Activated CD8-positive, alpha-beta T cell treated with anti-CD3 and anti-CD28 coated beads, Interleukin-2, amount 10 ng/mL, durations not matched to agents 7 days and 5 days (primary cell): ENCODE measurements around the gene CCR5. TPM values are rescaled to one million over a fixed set of nuclear protein-coding genes. Genes with fewer than 3 reads are reported as not detected.

Experiments
- ATAC-seq: fragments of 150-1000 bp; cut with Tn5 transposase; one replicate; pipeline ENCODE4 v1.10.0; 2021; ENCODE audit warnings: moderate library complexity
- CTCF ChIA-PET: fragments of 350-600 bp; sonication (Branson Sonifier 250); formaldehyde crosslinking; loops from one replicate; lab custom pipeline; 2021; ENCODE audit warnings: antibody characterized with exemption; lab: Charles Lee
- POLR2A ChIA-PET: fragments of 350-600 bp; sonication (Branson Sonifier 250); formaldehyde crosslinking; loops from one replicate; lab custom pipeline; 2021; ENCODE audit warnings: antibody characterized with exemption; lab: Charles Lee
- DNase-seq: peaks from one replicate; pipeline ENCODE4 v3.0.0-alpha.2; 2020
- H3K27ac Mint-ChIP-seq: one replicate; pipeline ENCODE4 v1.8.0; 2021; ENCODE audit warnings: mild to moderate bottlenecking, mixed read lengths
- H3K27me3 Mint-ChIP-seq: one replicate; pipeline ENCODE4 v1.8.0; 2021; ENCODE audit warnings: low read depth, mixed read lengths
- H3K36me3 Mint-ChIP-seq: one replicate; pipeline ENCODE4 v1.8.0; 2021; ENCODE audit warnings: low read depth, mixed read lengths
- H3K4me1 Mint-ChIP-seq: one replicate; pipeline ENCODE4 v1.8.0; 2021; ENCODE audit warnings: low read depth, mixed read lengths
- H3K4me3 Mint-ChIP-seq: one replicate; pipeline ENCODE4 v1.8.0; 2021; ENCODE audit warnings: mild to moderate bottlenecking, mixed read lengths
- H3K9me3 Mint-ChIP-seq: one replicate; pipeline ENCODE4 v1.8.0; 2022; ENCODE audit warnings: mixed read lengths; ENCODE audit not compliant: insufficient read depth
- total RNA-seq, 2 experiments: library from RNA; stranded (reverse); gene quantifications; one replicate each; pipeline ENCODE4 v1.2.3, GENCODE V29; 2021

Gene CCR5
- total RNA-seq, 2 experiments from 2014 or later: 38.4 to 38.8 TPM

DNA sequence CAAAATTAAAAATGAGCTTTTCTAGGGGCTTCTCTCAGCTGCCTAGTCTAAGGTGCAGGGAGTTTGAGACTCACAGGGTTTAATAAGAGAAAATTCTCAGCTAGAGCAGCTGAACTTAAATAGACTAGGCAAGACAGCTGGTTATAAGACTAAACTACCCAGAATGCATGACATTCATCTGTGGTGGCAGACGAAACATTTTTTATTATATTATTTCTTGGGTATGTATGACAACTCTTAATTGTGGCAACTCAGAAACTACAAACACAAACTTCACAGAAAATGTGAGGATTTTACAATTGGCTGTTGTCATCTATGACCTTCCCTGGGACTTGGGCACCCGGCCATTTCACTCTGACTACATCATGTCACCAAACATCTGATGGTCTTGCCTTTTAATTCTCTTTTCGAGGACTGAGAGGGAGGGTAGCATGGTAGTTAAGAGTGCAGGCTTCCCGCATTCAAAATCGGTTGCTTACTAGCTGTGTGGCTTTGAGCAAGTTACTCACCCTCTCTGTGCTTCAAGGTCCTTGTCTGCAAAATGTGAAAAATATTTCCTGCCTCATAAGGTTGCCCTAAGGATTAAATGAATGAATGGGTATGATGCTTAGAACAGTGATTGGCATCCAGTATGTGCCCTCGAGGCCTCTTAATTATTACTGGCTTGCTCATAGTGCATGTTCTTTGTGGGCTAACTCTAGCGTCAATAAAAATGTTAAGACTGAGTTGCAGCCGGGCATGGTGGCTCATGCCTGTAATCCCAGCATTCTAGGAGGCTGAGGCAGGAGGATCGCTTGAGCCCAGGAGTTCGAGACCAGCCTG is 984 bp downstream of the CCR5 start:
- Mint-ChIP-seq H3K9me3 (no peaks in the 10 kb centered on the region), H3K4me1 (peaks cover 88% of the 10 kb centered on the region), H3K36me3 (peaks cover 48% of the 10 kb centered on the region), H3K4me3 (peak overlapping the region; percentile 77), H3K27me3 (no peaks in the 10 kb centered on the region), H3K27ac (peak overlapping the region; percentile 81)
- POLR2A ChIA-PET: interaction anchor here (0.7 to 6.0 kb wide), 16 partner anchors 12 to 286 kb away, joined by 3 to 63 read pairs (median 5); partner anchors contain the start of gene CCR1
- no peak for ATAC-seq
- CTCF ChIA-PET: interaction anchor here (0.8 to 13.5 kb wide), 50 partner anchors 9 to 611 kb away, joined by 3 to 371 read pairs (median 5); partner anchors contain the start of genes CCR1, CCR2, CCR5AS and CCRL2
- DNase-seq: no peak

DNA sequence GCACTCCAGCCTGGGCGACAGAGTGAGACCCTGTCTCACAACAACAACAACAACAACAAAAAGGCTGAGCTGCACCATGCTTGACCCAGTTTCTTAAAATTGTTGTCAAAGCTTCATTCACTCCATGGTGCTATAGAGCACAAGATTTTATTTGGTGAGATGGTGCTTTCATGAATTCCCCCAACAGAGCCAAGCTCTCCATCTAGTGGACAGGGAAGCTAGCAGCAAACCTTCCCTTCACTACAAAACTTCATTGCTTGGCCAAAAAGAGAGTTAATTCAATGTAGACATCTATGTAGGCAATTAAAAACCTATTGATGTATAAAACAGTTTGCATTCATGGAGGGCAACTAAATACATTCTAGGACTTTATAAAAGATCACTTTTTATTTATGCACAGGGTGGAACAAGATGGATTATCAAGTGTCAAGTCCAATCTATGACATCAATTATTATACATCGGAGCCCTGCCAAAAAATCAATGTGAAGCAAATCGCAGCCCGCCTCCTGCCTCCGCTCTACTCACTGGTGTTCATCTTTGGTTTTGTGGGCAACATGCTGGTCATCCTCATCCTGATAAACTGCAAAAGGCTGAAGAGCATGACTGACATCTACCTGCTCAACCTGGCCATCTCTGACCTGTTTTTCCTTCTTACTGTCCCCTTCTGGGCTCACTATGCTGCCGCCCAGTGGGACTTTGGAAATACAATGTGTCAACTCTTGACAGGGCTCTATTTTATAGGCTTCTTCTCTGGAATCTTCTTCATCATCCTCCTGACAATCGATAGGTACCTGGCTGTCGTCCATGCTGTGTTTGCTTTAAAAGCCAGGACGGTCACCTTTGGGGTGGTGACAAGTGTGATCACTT is 2.0 kb downstream of the CCR5 start:
- POLR2A ChIA-PET: interaction anchor here (0.7 to 6.0 kb wide), 11 partner anchors 19 to 287 kb away, joined by 3 to 63 read pairs (median 4); partner anchors contain the start of gene CCR1
- Mint-ChIP-seq H3K27me3 (no peaks in the 10 kb centered on the region), H3K4me1 (peaks cover 92% of the 10 kb centered on the region), H3K4me3 (peak overlapping the region; percentile 77), H3K36me3 (peaks cover 54% of the 10 kb centered on the region), H3K27ac (peak overlapping the region; percentile 73), H3K9me3 (no peaks in the 10 kb centered on the region)
- CTCF ChIA-PET: interaction anchor here (0.8 to 13.5 kb wide), 45 partner anchors 8 to 612 kb away, joined by 3 to 371 read pairs (median 5); partner anchors contain the start of genes CCR1, CCR2, CCR5AS and CCRL2
- DNase-seq: peak; percentile 68
- peak; percentile 33 for ATAC-seq

DNA sequence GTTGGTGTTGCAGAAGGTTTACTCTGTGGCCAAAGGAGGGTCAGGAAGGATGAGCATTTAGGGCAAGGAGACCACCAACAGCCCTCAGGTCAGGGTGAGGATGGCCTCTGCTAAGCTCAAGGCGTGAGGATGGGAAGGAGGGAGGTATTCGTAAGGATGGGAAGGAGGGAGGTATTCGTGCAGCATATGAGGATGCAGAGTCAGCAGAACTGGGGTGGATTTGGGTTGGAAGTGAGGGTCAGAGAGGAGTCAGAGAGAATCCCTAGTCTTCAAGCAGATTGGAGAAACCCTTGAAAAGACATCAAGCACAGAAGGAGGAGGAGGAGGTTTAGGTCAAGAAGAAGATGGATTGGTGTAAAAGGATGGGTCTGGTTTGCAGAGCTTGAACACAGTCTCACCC is 4.0 kb downstream of the CCR5 start:
- Mint-ChIP-seq H3K36me3 (peaks cover 54% of the 10 kb centered on the region), H3K4me1 (peaks cover 82% of the 10 kb centered on the region), H3K9me3 (no peaks in the 10 kb centered on the region), H3K27ac (peak overlapping the region; percentile 69), H3K4me3 (peak overlapping the region; percentile 77), H3K27me3 (no peaks in the 10 kb centered on the region)
- no peak for ATAC-seq
- DNase-seq: no peak
- ChIA-PET CTCF (interaction anchor here (1.0 to 13.5 kb wide), 11 partner anchors 9 to 436 kb away, joined by 3 to 371 read pairs (median 5); partner anchors contain the start of gene CCR1), POLR2A (interaction anchor here (1.3 kb wide), 1 partner anchor 9 kb away, joined by 4 read pairs; no protein-coding TSS in a partner anchor)

DNA sequence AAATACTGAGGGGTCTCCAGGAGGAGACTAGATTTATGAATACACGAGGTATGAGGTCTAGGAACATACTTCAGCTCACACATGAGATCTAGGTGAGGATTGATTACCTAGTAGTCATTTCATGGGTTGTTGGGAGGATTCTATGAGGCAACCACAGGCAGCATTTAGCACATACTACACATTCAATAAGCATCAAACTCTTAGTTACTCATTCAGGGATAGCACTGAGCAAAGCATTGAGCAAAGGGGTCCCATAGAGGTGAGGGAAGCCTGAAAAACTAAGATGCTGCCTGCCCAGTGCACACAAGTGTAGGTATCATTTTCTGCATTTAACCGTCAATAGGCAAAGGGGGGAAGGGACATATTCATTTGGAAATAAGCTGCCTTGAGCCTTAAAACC is 4.5 kb downstream of the CCR5 start:
- no peak for ATAC-seq
- ChIA-PET CTCF (interaction anchor here (1.0 to 13.5 kb wide), 10 partner anchors 9 to 436 kb away, joined by 3 to 371 read pairs (median 5); partner anchors contain the start of gene CCR1), POLR2A (interaction anchor here (1.3 kb wide), 1 partner anchor 9 kb away, joined by 4 read pairs; no protein-coding TSS in a partner anchor)
- peaks cover 80% of the 10 kb centered on the region for H3K4me1 Mint-ChIP-seq
- no peaks in the 10 kb centered on the region for H3K9me3 Mint-ChIP-seq
- no peaks in the 10 kb centered on the region for H3K27me3 Mint-ChIP-seq
- H3K27ac Mint-ChIP-seq: peak overlapping the region; percentile 69
- DNase-seq: no peak
- peak overlapping the region; percentile 77 for H3K4me3 Mint-ChIP-seq
- H3K36me3 Mint-ChIP-seq: peaks cover 54% of the 10 kb centered on the region

DNA sequence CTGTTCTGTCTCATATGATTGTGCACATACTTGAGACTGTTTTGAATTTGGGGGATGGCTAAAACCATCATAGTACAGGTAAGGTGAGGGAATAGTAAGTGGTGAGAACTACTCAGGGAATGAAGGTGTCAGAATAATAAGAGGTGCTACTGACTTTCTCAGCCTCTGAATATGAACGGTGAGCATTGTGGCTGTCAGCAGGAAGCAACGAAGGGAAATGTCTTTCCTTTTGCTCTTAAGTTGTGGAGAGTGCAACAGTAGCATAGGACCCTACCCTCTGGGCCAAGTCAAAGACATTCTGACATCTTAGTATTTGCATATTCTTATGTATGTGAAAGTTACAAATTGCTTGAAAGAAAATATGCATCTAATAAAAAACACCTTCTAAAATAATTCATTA is 5.1 kb downstream of the CCR5 start:
- peaks cover 56% of the 10 kb centered on the region for H3K36me3 Mint-ChIP-seq
- H3K4me1 Mint-ChIP-seq: peaks cover 80% of the 10 kb centered on the region
- POLR2A ChIA-PET: no interaction called here
- CTCF ChIA-PET: interaction anchor here (1.0 to 13.5 kb wide), 6 partner anchors 24 to 292 kb away, joined by 4 to 371 read pairs (median 44); partner anchors contain the start of gene CCR1
- ATAC-seq (peak; percentile 46), DNase-seq (no peak)
- H3K27ac Mint-ChIP-seq: peak overlapping the region; percentile 77
- no peaks in the 10 kb centered on the region for H3K9me3 Mint-ChIP-seq
- peak overlapping the region; percentile 49 for H3K4me3 Mint-ChIP-seq
- no peaks in the 10 kb centered on the region for H3K27me3 Mint-ChIP-seq

DNA sequence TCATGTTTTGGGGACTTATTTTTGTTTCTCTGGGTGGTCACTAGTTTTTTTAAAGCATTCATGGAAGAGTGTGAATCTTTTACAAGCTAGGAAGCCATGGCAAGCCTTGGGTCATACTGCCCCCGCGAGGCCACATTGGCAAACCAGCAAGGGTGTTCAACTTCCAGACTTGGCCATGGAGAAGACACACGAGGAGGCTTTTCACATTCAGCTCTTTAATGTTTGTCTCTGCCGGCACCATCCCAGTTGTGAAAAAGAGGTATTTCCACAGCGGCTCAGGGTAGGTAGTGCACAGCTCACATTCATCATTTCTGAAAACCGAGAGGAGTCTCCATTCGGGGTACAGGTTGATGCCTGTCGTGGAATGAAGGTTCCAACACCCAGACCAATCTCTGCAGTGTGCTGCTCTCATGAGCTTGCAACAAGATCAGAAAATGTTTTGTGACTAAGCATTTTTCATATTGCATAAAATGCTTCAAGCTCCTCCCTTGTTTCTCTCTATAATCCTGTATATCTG is 7.7 kb downstream of the CCR5 start:
- Mint-ChIP-seq H3K36me3 (peaks cover 40% of the 10 kb centered on the region), H3K27ac (no peak overlapping the region), H3K27me3 (no peaks in the 10 kb centered on the region), H3K4me3 (no peak overlapping the region), H3K4me1 (peaks cover 76% of the 10 kb centered on the region), H3K9me3 (no peaks in the 10 kb centered on the region)
- DNase-seq (peak; percentile 82), ATAC-seq (peak; percentile 50)
- ChIA-PET CTCF (interaction anchor here (0.7 to 13.5 kb wide), 52 partner anchors 9 to 440 kb away, joined by 3 to 371 read pairs (median 5); partner anchors contain the start of genes CCR1, CCR2, CCR3 and CCR5), POLR2A (interaction anchor here (0.7 to 1.0 kb wide), 2 partner anchors 288 to 299 kb away, joined by 3 to 4 read pairs; no protein-coding TSS in a partner anchor)

DNA sequence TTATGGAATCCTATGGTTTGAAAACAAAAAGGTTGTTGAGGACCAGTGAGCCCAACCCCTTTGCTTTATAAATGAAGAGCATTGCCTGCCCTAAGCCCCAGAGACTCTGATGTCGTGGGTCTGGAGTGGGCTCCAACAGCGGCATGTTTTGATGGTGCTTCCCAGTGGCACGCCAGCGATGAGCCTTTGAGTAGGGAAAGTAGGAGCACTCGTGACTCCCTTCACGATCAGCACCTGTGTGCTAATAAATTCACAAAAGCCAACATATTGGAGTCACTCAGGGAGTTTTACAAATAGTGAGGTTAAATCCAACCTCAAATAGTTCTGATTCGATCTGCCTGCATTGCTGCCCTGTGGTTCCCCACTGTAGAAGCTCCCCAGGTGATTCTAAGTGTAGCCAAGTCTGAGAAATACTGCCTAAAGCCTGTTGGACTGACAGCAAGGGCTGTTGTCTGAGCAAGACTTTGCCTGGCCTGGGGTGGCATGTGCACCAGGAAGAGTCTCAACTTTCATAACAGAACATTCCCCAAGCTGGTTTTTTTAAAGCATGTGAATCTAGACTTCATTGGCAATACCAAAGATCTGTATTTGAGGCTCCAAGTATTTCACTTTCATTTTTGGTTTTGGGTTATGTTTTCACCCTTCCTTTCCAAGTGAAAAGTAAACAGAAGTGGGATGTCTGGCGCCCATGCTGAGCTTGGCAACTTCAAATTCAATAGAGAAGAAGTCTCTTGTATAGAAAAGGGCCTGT is 9.9 kb downstream of the CCR5 start:
- Mint-ChIP-seq H3K27me3 (no peaks in the 10 kb centered on the region), H3K9me3 (no peaks in the 10 kb centered on the region), H3K36me3 (peaks cover 21% of the 10 kb centered on the region), H3K27ac (peak overlapping the region; percentile 86), H3K4me1 (peaks cover 77% of the 10 kb centered on the region), H3K4me3 (no peak overlapping the region)
- POLR2A ChIA-PET: interaction anchor here (0.6 to 1.0 kb wide), 2 partner anchors 11 to 160 kb away, joined by 3 to 5 read pairs; no protein-coding TSS in a partner anchor
- DNase-seq (no peak), ATAC-seq (peak; percentile 35)
- CTCF ChIA-PET: interaction anchor here (0.9 to 9.3 kb wide), 8 partner anchors 8 to 302 kb away, joined by 3 to 72 read pairs (median 4); partner anchors contain the start of genes CCR1, CCR5AS and CCRL2

DNA sequence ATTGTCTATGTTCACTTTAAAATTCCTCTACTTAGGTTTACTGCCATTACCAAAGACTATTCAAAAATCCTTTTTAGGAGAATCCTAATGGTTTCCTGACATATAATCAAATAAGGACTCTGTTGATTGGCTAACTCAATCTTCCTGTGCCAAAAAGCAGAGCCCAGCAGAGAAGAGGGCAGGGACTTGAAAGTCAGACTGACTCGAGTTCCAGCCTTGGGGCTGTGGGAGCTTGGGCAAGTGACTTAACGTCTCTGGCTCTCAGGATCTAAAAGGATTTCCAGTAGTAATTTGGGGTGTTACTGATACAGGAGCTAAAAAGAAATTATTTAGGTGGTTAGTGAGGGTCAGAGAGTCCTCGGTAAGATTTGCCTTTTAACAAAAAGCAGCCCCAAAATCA is 10.9 kb downstream of the CCR5 start:
- peaks cover 1% of the 10 kb centered on the region for H3K9me3 Mint-ChIP-seq
- H3K27ac Mint-ChIP-seq: no peak overlapping the region
- H3K36me3 Mint-ChIP-seq: peaks cover 20% of the 10 kb centered on the region
- DNase-seq (no peak), ATAC-seq (no peak)
- H3K27me3 Mint-ChIP-seq: no peaks in the 10 kb centered on the region
- CTCF ChIA-PET: interaction anchor here (0.6 to 9.3 kb wide), 9 partner anchors 11 to 305 kb away, joined by 3 to 72 read pairs (median 6); partner anchors contain the start of genes CCR1 and CCR5
- POLR2A ChIA-PET: no interaction called here
- H3K4me3 Mint-ChIP-seq: no peak overlapping the region
- peaks cover 76% of the 10 kb centered on the region for H3K4me1 Mint-ChIP-seq

DNA sequence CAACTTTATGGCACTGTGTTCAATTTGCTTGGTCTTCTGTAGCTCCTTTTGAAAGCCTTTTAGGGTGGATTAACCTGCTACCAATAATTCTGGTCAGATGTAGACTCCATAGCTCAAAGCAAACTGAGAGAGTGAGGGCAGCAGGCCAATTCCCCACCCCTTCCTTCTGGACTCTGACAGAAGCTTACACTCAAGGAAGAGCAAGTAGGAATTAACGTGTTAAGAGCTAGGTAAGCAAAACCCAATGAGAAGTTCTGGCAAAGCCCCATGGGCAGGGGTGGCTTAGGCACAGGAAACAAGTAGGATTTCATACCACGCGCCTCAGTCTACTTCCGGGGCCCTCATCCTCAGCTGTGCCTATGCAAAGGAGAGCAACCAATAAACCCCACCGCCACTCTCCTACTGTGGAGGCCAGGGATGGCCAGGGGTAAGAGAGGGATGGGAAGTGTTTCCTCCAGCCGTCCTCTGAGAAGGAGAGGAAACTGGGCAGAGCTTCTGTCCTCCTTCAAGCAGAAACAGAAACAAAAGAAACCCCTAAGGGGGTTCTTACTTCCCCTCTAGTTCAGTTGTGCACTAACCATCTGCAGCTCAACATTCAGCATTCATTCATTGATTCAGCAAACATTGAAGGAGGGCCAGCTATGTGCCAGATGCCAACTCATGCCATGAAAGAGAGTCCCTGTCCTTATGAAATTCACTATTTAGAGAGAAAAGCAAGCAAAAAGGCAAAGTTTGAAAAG is 12.6 kb downstream of the CCR5 start:
- Mint-ChIP-seq H3K4me1 (peaks cover 66% of the 10 kb centered on the region), H3K9me3 (peaks cover 4% of the 10 kb centered on the region), H3K36me3 (peaks cover 10% of the 10 kb centered on the region), H3K4me3 (peak overlapping the region; percentile 6), H3K27me3 (no peaks in the 10 kb centered on the region), H3K27ac (peak overlapping the region; percentile 76)
- DNase-seq (no peak), ATAC-seq (peak; percentile 48)
- CTCF ChIA-PET: interaction anchor here (0.9 to 4.5 kb wide), 20 partner anchors 8 to 445 kb away, joined by 3 to 37 read pairs (median 4); partner anchors contain the start of genes CCR1 and CCR5
- POLR2A ChIA-PET: interaction anchor here (1.0 to 1.6 kb wide), 4 partner anchors 9 to 26 kb away, joined by 3 to 8 read pairs (median 5); partner anchors contain the start of genes CCR5AS and CCRL2
